GM23338 (cell line): ENCODE data around the gene CNST. TPM values are rescaled to one million over a fixed set of nuclear protein-coding genes. Genes with fewer than 3 reads are reported as not detected.
A peak's percentile ranks its signal among the peaks of the same experiment; 100 is the strongest.

Experiments used
- ATAC-seq: fragments of 200-7000 bp; cut with Tn5 transposase; 3 replicates; pipeline ENCODE4 v1.9.1; 2020
- DNase-seq: peaks from one replicate; pipeline ENCODE4 v3.0.0-alpha.2; 2015; ENCODE audit warnings: low spot score
- H2AFZ ChIP-seq: fragments of 200-600 bp; sonication (generic); 2 replicates; pipeline ENCODE4 v1.8.0; 2016; ENCODE audit warnings: antibody characterized with exemption, mild to moderate bottlenecking, moderate library complexity
- H3F3A ChIP-seq: fragments of 200-600 bp; sonication (generic); replicated peaks from 2 replicates; pipeline ENCODE4 v1.8.0; 2017; ENCODE audit warnings: antibody characterized with exemption, mixed run types, low read depth
- H3K27ac ChIP-seq: fragments of 200-600 bp; sonication (generic); 2 replicates; pipeline ENCODE4 v1.6.1; 2016; ENCODE audit warnings: low read depth
- H3K27me3 ChIP-seq: fragments of 200-600 bp; sonication (generic); 2 replicates; pipeline ENCODE4 v1.8.0; 2016; ENCODE audit warnings: mild to moderate bottlenecking, mixed run types, moderate library complexity; ENCODE audit not compliant: insufficient read depth
- H3K36me3 ChIP-seq: fragments of 200-600 bp; sonication (generic); 2 replicates; pipeline ENCODE4 v1.8.0; 2016; ENCODE audit warnings: mild to moderate bottlenecking; ENCODE audit not compliant: insufficient read depth
- H3K4me1 ChIP-seq: fragments of 200-600 bp; sonication (generic); 2 replicates; pipeline ENCODE4 v1.8.0; 2016; ENCODE audit warnings: mild to moderate bottlenecking, moderate library complexity; ENCODE audit not compliant: insufficient read depth
- H3K4me2 ChIP-seq: fragments of 200-600 bp; sonication (generic); 2 replicates; pipeline ENCODE4 v1.7.1; 2017; ENCODE audit warnings: mixed run types
- H3K4me3 ChIP-seq: fragments of 200-600 bp; sonication (generic); 2 replicates; pipeline ENCODE4 v1.6.1; 2016; ENCODE audit warnings: mixed run types
- H3K79me2 ChIP-seq: fragments of 200-600 bp; sonication (generic); replicated peaks from 2 replicates; pipeline ENCODE4 v1.8.0; 2017; ENCODE audit warnings: mild to moderate bottlenecking; ENCODE audit not compliant: insufficient read depth
- H3K9me2 ChIP-seq: fragments of 200-600 bp; sonication (generic); 2 replicates; pipeline ENCODE4 v1.8.0; 2017; ENCODE audit not compliant: insufficient read depth
- H4K20me1 ChIP-seq: fragments of 200-600 bp; sonication (generic); replicated peaks from 2 replicates; pipeline ENCODE4 v1.8.0; 2017; ENCODE audit warnings: mild to moderate bottlenecking; ENCODE audit not compliant: insufficient read depth
- H3K27ac Mint-ChIP-seq: 2 replicates; pipeline ENCODE4 v1.8.0; 2020; ENCODE audit warnings: inconsistent platforms, mild to moderate bottlenecking, moderate library complexity, mixed read lengths
- H3K27me3 Mint-ChIP-seq: 3 replicates; pipeline ENCODE4 v1.8.0; 2022; ENCODE audit warnings: low read depth, mild to moderate bottlenecking, moderate library complexity, mixed read lengths, inconsistent platforms; ENCODE audit not compliant: insufficient read depth, poor library complexity
- H3K36me3 Mint-ChIP-seq: 3 replicates; pipeline ENCODE4 v1.8.0; 2021; ENCODE audit warnings: low read depth, mild to moderate bottlenecking, inconsistent platforms, moderate library complexity, mixed read lengths
- H3K4me1 Mint-ChIP-seq: 3 replicates; pipeline ENCODE4 v1.8.0; 2020; ENCODE audit warnings: mild to moderate bottlenecking, inconsistent platforms, mixed read lengths
- H3K4me3 Mint-ChIP-seq: 3 replicates; pipeline ENCODE4 v1.8.0; 2021; ENCODE audit warnings: moderate library complexity, mild to moderate bottlenecking, inconsistent platforms, mixed read lengths
- H3K9me3 Mint-ChIP-seq: 3 replicates; pipeline ENCODE4 v1.8.0; 2020; ENCODE audit warnings: moderate library complexity, mild to moderate bottlenecking, inconsistent platforms, mixed read lengths
- EZH2 ChIP-seq: fragments of 200-600 bp; sonication (generic); IDR thresholded peaks from one replicate; pipeline ENCODE4 v1.8.0; 2017; ENCODE audit warnings: antibody characterized with exemption, mild to moderate bottlenecking, low read depth; ENCODE audit not compliant: unreplicated experiment
- EZH2phosphoT487 ChIP-seq: fragments of 200-600 bp; sonication (generic); IDR thresholded peaks from one replicate; pipeline ENCODE4 v1.8.1; 2018; ENCODE audit warnings: antibody characterized with exemption; ENCODE audit not compliant: unreplicated experiment
- JUNB ChIP-seq: IDR thresholded peaks from one replicate; pipeline ENCODE4 v1.6.1; 2016; ENCODE audit warnings: antibody characterized with exemption; ENCODE audit not compliant: unreplicated experiment
- NANOG ChIP-seq: IDR thresholded peaks from 2 replicates; pipeline ENCODE4 v1.6.1; 2016; ENCODE audit warnings: antibody characterized with exemption, borderline replicate concordance
- POLR2AphosphoS5 ChIP-seq: IDR thresholded peaks from 2 replicates; pipeline ENCODE4 v1.6.1; 2016; ENCODE audit warnings: antibody characterized with exemption, low read depth
- STAT1 ChIP-seq: IDR thresholded peaks from one replicate; pipeline ENCODE4 v1.6.1; 2016; ENCODE audit warnings: antibody characterized with exemption; ENCODE audit not compliant: unreplicated experiment
- ZNF114 ChIP-seq: fragments of 250-450 bp; sonication (Bioruptor Pico); IDR thresholded peaks from 2 replicates; pipeline ENCODE4 v1.5.0; 2020; ENCODE audit warnings: mild to moderate bottlenecking, moderate library complexity
- ZNF331 ChIP-seq: fragments of 250-450 bp; sonication (Bioruptor Pico); IDR thresholded peaks from 2 replicates; pipeline ENCODE4 v1.5.0; 2020; ENCODE audit warnings: low read depth, mild to moderate bottlenecking, moderate library complexity
- polyA plus RNA-seq: library from polyadenylated mRNA; unstranded; fragments of >200 nt; fragmentation: Nextera tagmentation; extraction: Ambion mirVana; gene quantifications from 2 replicates; pipeline ENCODE4 v1.2.1, GENCODE V29; 2016
- total RNA-seq: library from RNA; depleted of rRNA; stranded (reverse); fragments of >200 nt; shearing (Covaris generic); gene quantifications from 2 replicates; pipeline ENCODE4 v1.2.3, GENCODE V29; 2014
- TF ChIP-seq, protein P1 (sequence below): IDR thresholded peaks from one replicate; pipeline ENCODE4 v1.6.1; 2018; ENCODE audit warnings: antibody characterized with exemption; ENCODE audit not compliant: unreplicated experiment
- TF ChIP-seq, protein P2 (sequence below), 2 experiments: fragments of 200-600 bp in 1 of 2; sonication (generic) in 1 of 2; conservative IDR thresholded peaks; 2 replicates each; pipeline versions ENCODE4 v1.5.1 to v1.6.1; 2016 to 2017; ENCODE audit warnings: antibody characterized with exemption in 2 of 2, low read depth in 2 of 2, mild to moderate bottlenecking in 2 of 2, moderate library complexity in 1 of 2
- TF ChIP-seq, protein P3 (sequence below): IDR thresholded peaks from 2 replicates; pipeline ENCODE4 v1.6.1; 2016; ENCODE audit warnings: antibody characterized with exemption

Gene CNST
- total and polyA plus RNA-seq, 2 experiments from 2014 or later: 8.1 to 17.6 TPM

DNA sequence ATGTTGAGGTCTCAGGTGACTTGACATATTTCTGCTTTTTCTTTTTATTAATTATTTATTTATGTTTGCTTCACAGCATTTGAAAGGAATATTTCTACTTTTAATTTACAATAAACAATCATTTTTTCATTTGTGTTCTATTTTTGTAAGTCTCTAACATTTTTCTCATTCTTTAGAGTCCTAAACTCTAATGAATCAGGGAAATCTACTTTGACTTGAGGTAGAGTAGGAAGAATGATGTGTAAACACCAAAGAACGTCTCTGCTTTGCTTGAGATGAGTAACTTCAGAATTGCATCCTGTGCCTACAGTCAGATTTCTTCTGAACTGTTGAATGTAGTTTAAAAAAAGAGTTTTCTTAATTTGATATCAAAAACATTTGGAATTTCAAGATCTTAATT is 65.2 kb downstream of the CNST start:
- no peak overlapping the region for H3K27ac Mint-ChIP-seq
- H3K27ac ChIP-seq: no peak overlapping the region
- no peak overlapping the region for H2AFZ ChIP-seq
- H3K27me3 ChIP-seq: no peaks in the 10 kb centered on the region
- no peaks in the 10 kb centered on the region; the same call in 2 of the 3 replicates for H3K36me3 Mint-ChIP-seq
- H3K4me1 ChIP-seq: no peaks in the 10 kb centered on the region
- H3K9me2 ChIP-seq: no peaks in the 10 kb centered on the region
- TF ChIP-seq POLR2AphosphoS5 (no peak), STAT1 (no peak), JUNB (no peak)
- TF ChIP-seq, protein P1, sequence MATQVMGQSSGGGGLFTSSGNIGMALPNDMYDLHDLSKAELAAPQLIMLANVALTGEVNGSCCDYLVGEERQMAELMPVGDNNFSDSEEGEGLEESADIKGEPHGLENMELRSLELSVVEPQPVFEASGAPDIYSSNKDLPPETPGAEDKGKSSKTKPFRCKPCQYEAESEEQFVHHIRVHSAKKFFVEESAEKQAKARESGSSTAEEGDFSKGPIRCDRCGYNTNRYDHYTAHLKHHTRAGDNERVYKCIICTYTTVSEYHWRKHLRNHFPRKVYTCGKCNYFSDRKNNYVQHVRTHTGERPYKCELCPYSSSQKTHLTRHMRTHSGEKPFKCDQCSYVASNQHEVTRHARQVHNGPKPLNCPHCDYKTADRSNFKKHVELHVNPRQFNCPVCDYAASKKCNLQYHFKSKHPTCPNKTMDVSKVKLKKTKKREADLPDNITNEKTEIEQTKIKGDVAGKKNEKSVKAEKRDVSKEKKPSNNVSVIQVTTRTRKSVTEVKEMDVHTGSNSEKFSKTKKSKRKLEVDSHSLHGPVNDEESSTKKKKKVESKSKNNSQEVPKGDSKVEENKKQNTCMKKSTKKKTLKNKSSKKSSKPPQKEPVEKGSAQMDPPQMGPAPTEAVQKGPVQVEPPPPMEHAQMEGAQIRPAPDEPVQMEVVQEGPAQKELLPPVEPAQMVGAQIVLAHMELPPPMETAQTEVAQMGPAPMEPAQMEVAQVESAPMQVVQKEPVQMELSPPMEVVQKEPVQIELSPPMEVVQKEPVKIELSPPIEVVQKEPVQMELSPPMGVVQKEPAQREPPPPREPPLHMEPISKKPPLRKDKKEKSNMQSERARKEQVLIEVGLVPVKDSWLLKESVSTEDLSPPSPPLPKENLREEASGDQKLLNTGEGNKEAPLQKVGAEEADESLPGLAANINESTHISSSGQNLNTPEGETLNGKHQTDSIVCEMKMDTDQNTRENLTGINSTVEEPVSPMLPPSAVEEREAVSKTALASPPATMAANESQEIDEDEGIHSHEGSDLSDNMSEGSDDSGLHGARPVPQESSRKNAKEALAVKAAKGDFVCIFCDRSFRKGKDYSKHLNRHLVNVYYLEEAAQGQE: no peak
- TF ChIP-seq, protein P2, sequence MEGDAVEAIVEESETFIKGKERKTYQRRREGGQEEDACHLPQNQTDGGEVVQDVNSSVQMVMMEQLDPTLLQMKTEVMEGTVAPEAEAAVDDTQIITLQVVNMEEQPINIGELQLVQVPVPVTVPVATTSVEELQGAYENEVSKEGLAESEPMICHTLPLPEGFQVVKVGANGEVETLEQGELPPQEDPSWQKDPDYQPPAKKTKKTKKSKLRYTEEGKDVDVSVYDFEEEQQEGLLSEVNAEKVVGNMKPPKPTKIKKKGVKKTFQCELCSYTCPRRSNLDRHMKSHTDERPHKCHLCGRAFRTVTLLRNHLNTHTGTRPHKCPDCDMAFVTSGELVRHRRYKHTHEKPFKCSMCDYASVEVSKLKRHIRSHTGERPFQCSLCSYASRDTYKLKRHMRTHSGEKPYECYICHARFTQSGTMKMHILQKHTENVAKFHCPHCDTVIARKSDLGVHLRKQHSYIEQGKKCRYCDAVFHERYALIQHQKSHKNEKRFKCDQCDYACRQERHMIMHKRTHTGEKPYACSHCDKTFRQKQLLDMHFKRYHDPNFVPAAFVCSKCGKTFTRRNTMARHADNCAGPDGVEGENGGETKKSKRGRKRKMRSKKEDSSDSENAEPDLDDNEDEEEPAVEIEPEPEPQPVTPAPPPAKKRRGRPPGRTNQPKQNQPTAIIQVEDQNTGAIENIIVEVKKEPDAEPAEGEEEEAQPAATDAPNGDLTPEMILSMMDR (conservative IDR thresholded peaks at IDR 0.05; ENCODE audit: low read depth in 2 of 2): no peak
- no peak for ATAC-seq
- no peaks in the 10 kb centered on the region for H3F3A ChIP-seq
- no peaks in the 10 kb centered on the region for H3K27me3 Mint-ChIP-seq
- no peak overlapping the region for H3K4me3 Mint-ChIP-seq
- no peak overlapping the region for H3K4me3 ChIP-seq
- no peaks in the 10 kb centered on the region for H3K79me2 ChIP-seq
- no peak for DNase-seq
- no peaks in the 10 kb centered on the region for H3K9me3 Mint-ChIP-seq
- H3K4me2 ChIP-seq: no peak overlapping the region
- H3K4me1 Mint-ChIP-seq: no peaks in the 10 kb centered on the region
- peaks cover 8% of the 10 kb centered on the region; the same call in 1 of the 2 replicates for H3K36me3 ChIP-seq
- H4K20me1 ChIP-seq: peaks cover 3% of the 10 kb centered on the region; the same call in 1 of the 2 replicates

DNA sequence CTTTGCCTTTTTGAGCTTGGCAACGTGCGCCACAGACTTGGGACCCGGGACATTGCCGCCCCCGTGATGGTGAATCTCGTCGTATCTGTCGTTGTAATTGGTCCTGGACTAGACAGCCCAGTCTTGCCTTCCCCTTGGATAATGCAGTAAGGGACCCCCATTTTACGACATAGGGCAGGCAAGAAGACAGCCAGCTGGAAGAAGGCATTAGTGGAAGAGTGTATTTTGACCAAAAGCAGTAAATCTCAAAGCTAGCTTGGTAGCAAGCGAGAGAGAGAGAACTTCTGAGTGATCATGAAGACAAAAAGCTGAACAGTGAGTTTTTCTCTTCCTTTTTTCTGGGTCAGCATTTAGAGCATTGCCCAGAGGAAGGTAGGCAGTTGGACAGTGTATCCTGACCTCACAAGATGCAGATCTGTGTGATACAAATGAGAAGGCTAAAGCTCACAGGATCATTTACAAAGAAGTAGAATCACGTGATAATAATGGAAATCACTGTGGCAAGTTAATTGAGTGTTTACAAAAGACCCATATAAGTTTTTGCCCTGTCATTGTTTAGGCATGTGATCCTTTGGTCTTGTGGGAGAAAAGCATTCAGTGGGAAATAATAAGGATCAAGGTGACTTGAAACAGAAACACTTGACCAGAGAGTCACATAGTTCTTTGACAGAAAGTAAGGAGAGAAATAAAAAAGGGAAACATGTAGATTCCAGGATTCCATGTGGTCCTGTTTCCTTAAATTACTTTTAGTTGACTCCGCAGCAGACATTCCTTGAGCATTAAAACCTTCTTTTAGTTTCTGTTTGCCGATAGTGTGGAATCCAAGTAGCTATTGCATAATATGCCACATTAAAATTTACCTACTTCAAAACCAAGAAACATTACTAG is 66.3 kb downstream of the CNST start:
- Histone ChIP-seq H2AFZ (no peak overlapping the region), H3K27me3 (no peaks in the 10 kb centered on the region), H3F3A (no peaks in the 10 kb centered on the region), H3K36me3 (peaks cover 1% of the 10 kb centered on the region; the same call in 1 of the 2 replicates), H3K4me1 (no peaks in the 10 kb centered on the region), H3K9me2 (no peaks in the 10 kb centered on the region), H3K4me2 (no peak overlapping the region), H3K4me3 (no peak overlapping the region), H3K27ac (peak overlapping the region; percentile 45; the same call in 1 of the 2 replicates), H4K20me1 (no peaks in the 10 kb centered on the region; the same call in 1 of the 2 replicates), H3K79me2 (no peaks in the 10 kb centered on the region)
- Mint-ChIP-seq H3K4me3 (no peak overlapping the region), H3K36me3 (no peaks in the 10 kb centered on the region; the same call in 2 of the 3 replicates), H3K9me3 (no peaks in the 10 kb centered on the region), H3K27me3 (no peaks in the 10 kb centered on the region), H3K27ac (peak overlapping the region; percentile 79), H3K4me1 (no peaks in the 10 kb centered on the region)
- DNase-seq: no peak
- ATAC-seq: no peak
- TF ChIP-seq EZH2 (no peak), EZH2phosphoT487 (no peak), ZNF331 (no peak), POLR2AphosphoS5 (no peak), NANOG (no peak), STAT1 (no peak), ZNF114 (CRISPR knock-in tag) (no peak)
- TF ChIP-seq, protein P3, sequence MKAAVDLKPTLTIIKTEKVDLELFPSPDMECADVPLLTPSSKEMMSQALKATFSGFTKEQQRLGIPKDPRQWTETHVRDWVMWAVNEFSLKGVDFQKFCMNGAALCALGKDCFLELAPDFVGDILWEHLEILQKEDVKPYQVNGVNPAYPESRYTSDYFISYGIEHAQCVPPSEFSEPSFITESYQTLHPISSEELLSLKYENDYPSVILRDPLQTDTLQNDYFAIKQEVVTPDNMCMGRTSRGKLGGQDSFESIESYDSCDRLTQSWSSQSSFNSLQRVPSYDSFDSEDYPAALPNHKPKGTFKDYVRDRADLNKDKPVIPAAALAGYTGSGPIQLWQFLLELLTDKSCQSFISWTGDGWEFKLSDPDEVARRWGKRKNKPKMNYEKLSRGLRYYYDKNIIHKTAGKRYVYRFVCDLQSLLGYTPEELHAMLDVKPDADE: no peak
- TF ChIP-seq, protein P1: no peak
